T follicular helper cell (primary cell): ENCODE measurements around the gene HDAC2.
A peak's percentile ranks its signal among the peaks of the same experiment; 100 is the strongest.
"Not testable (repeated sequence)": the region's sequence is repeated elsewhere in the genome, so short reads cannot be mapped to it uniquely, and the experiment has no call there.

Source experiments
- DNase-seq: peaks from one replicate; pipeline ENCODE4 v3.0.0-alpha.2; 2020; ENCODE audit warnings: low read depth

HDAC2 gene

GRCh38 chr6:113971741-113972140, 793 bp upstream of the HDAC2 start:
- no peak for DNase-seq

GRCh38 chr6:113969888-113970804, 802 bp downstream of the HDAC2 start:
- peak; percentile 29 for DNase-seq

- DNase-seq = no peak
Observed at GRCh38 chr6:113968472-113968871, 2.5 kb downstream of the HDAC2 start.

GRCh38 chr6:113967777-113968176, 3.2 kb downstream of the HDAC2 start:
- DNase-seq = no peak

GRCh38 chr6:113960795-113961194, 10.2 kb downstream of the HDAC2 start:
- DNase-seq = no peak

- no peak for DNase-seq
Observed at GRCh38 chr6:113959235-113959634, 11.7 kb downstream of the HDAC2 start.

GRCh38 chr6:113954653-113955052, 16.3 kb downstream of the HDAC2 start:
- no peak for DNase-seq

- no peak for DNase-seq
Observed at GRCh38 chr6:113953346-113953745, 17.6 kb downstream of the HDAC2 start.

- DNase-seq = no peak
Observed at GRCh38 chr6:113949499-113949898, 21.4 kb downstream of the HDAC2 start.

GRCh38 chr6:113944701-113945100, 26.2 kb downstream of the HDAC2 start:
- no peak for DNase-seq

- DNase-seq = no peak
Observed at GRCh38 chr6:113939825-113940224, 31.1 kb downstream of the HDAC2 start.

GRCh38 chr6:113936093-113936934, 34.6 kb downstream of the HDAC2 start:
- no peak for DNase-seq

- no peak for DNase-seq
Observed at GRCh38 chr6:113934101-113934500, 36.8 kb downstream of the HDAC2 start.

GRCh38 chr6:113931907-113932306, 39.0 kb downstream of the HDAC2 start:
- DNase-seq = not testable (repeated sequence)

GRCh38 chr6:113930183-113930582, 40.8 kb downstream of the HDAC2 start:
- DNase-seq = no peak

GRCh38 chr6:113927001-113927400, 43.9 kb downstream of the HDAC2 start:
- DNase-seq = no peak

- no peak for DNase-seq
Observed at GRCh38 chr6:113925378-113925777, 45.6 kb downstream of the HDAC2 start.

GRCh38 chr6:113924312-113924723, 46.6 kb downstream of the HDAC2 start:
- DNase-seq = no peak

GRCh38 chr6:113923526-113923925, 47.4 kb downstream of the HDAC2 start:
- DNase-seq = no peak

GRCh38 chr6:113921299-113921904, 49.5 kb downstream of the HDAC2 start:
- DNase-seq = no peak

- DNase-seq = no peak
Observed at GRCh38 chr6:113920663-113921267, 50.2 kb downstream of the HDAC2 start.

- DNase-seq = not testable (repeated sequence)
Observed at GRCh38 chr6:113910285-113910684, 60.7 kb downstream of the HDAC2 start.
